Right kidney (tissue), 1 donor: ENCODE results near the gene ADAMTSL5.

Experiments used
- DNase-seq: peaks from one replicate; pipeline ENCODE4 v3.0.0-alpha.2; 2016

ADAMTSL5 gene

GRCh38 chr19:1466018-1466460 lies 46.8 kb downstream of the ADAMTSL5 start:
- DNase-seq: no peak

- peak; percentile 75 for DNase-seq
Observed at GRCh38 chr19:1465191-1466016, 47.4 kb downstream of the ADAMTSL5 start.

GRCh38 chr19:1461862-1462261 lies 51.0 kb downstream of the ADAMTSL5 start:
- DNase-seq: no peak

- no peak for DNase-seq
Observed at GRCh38 chr19:1460033-1460995, 52.5 kb downstream of the ADAMTSL5 start.

- no peak for DNase-seq
Observed at GRCh38 chr19:1459479-1459878, 53.3 kb downstream of the ADAMTSL5 start.

- DNase-seq: no peak
Observed at GRCh38 chr19:1457892-1458291, 54.9 kb downstream of the ADAMTSL5 start.

GRCh38 chr19:1457031-1457739 lies 55.6 kb downstream of the ADAMTSL5 start:
- no peak for DNase-seq

GRCh38 chr19:1456121-1456900 lies 56.5 kb downstream of the ADAMTSL5 start:
- no peak for DNase-seq

- DNase-seq: no peak
Observed at GRCh38 chr19:1455336-1456120, 57.3 kb downstream of the ADAMTSL5 start.
